K562 (cell line): ENCODE results near the gene FTO. TPM values are rescaled to one million over a fixed set of nuclear protein-coding genes. Genes with fewer than 3 reads are reported as not detected.

Experiments
- ATAC-seq: fragments of 200-7000 bp; cut with Tn5 transposase; 3 replicates; pipeline ENCODE4 v1.9.1; 2020; ENCODE audit warnings: moderate library complexity
- BruUV-seq: library from RNA; stranded (reverse); fragments of 400-500 nt; replicated peaks from 2 replicates; lab custom pipeline; 2021; lab: Mats Ljungman, UMichigan
- CTCF ChIA-PET: fragments of 300-600 bp; formaldehyde crosslinking; extraction: SDS; loops from one replicate; lab custom pipeline; 2021; ENCODE audit warnings: low intra/inter-chr PET ratio; lab: Yijun Ruan, JAX
- POLR2A ChIA-PET: fragments of 300-600, 350-650 bp; sonication (Branson Sonifier 250); formaldehyde crosslinking; extraction: SDS; loops from one replicate; lab custom pipeline; 2021; ENCODE audit warnings: antibody characterized with exemption, inconsistent platforms; lab: Yijun Ruan, JAX
- DNase-seq, 4 experiments: peaks; one replicate each; pipeline versions ENCODE4 v3.0.0 to v3.0.0-alpha.2; 2011 to 2018; ENCODE audit warnings: low spot score in 3 of 4, mixed read lengths in 3 of 4; ENCODE audit errors: extremely low read depth in 1 of 4
- FAIRE-seq: peaks from 2 replicates; lab custom pipeline; 2011; peaks lifted over from hg19 to GRCh38; lab: Jason Lieb, UNC
- H2AFZ ChIP-seq: 2 replicates; pipeline ENCODE4 v1.6.0; 2011; ENCODE audit warnings: low read depth, low read length, control low read depth, inconsistent platforms
- H3K27ac ChIP-seq: fragments of 200-600 bp; 3 replicates; pipeline ENCODE4 v1.8.0; 2011; ENCODE audit warnings: low read depth, mild to moderate bottlenecking, control low read depth, inconsistent platforms, low read length, moderate library complexity, mixed read lengths; ENCODE audit errors: extremely low read depth
- H3K27me3 ChIP-seq, 2 experiments: fragments of 300-600 bp in 1 of 2; 2 replicates in 1 of 2; 3 replicates in 1 of 2; pipeline versions ENCODE4 v1.6.0 to v1.8.0; 2011; ENCODE audit warnings: inconsistent platforms in 2 of 2, low read length in 2 of 2, mild to moderate bottlenecking in 1 of 2, mixed read lengths in 1 of 2, moderate library complexity in 1 of 2; ENCODE audit not compliant: control insufficient read depth in 2 of 2, insufficient read depth in 2 of 2
- H3K36me3 ChIP-seq: fragments of 300-600 bp; 3 replicates; pipeline ENCODE4 v1.8.0; 2011; ENCODE audit warnings: mild to moderate bottlenecking, low read length, inconsistent platforms; ENCODE audit not compliant: control insufficient read depth, insufficient read depth
- H3K4me1 ChIP-seq, 2 experiments: fragments of 200-600 bp in 1 of 2; replicated peaks in 1 of 2; 2 replicates in 1 of 2; 3 replicates in 1 of 2; pipeline versions ENCODE4 v1.5.1 to v1.8.0; 2011; ENCODE audit warnings: inconsistent platforms in 2 of 2, low read length in 2 of 2, mild to moderate bottlenecking in 1 of 2, mixed read lengths in 1 of 2, moderate library complexity in 1 of 2; ENCODE audit not compliant: control insufficient read depth in 2 of 2, insufficient read depth in 2 of 2
- H3K4me2 ChIP-seq: 2 replicates; pipeline ENCODE4 v1.6.1; 2011; ENCODE audit warnings: low read length, control low read depth, inconsistent platforms, mixed read lengths; ENCODE audit not compliant: insufficient read depth
- H3K4me3 ChIP-seq: fragments of 200-600 bp; sonication (generic), shearing (Covaris generic); 2 replicates; pipeline ENCODE4 v1.5.1; 2016; ENCODE audit warnings: control low read depth, inconsistent platforms
- H3K79me2 ChIP-seq: fragments of 200-600 bp; 3 replicates; pipeline ENCODE4 v1.8.0; 2011; ENCODE audit warnings: low read length, inconsistent platforms; ENCODE audit not compliant: control insufficient read depth, insufficient read depth
- H3K9ac ChIP-seq, 2 experiments: 2 replicates each; pipeline versions ENCODE4 v1.6.0 to v1.6.1; 2011; ENCODE audit warnings: low read depth in 2 of 2, low read length in 2 of 2, control low read depth in 1 of 2, inconsistent platforms in 1 of 2, mild to moderate bottlenecking in 1 of 2, mixed read lengths in 1 of 2; ENCODE audit not compliant: insufficient read depth in 1 of 2
- H3K9me1 ChIP-seq: one replicate; pipeline ENCODE4 v1.6.0; 2011; ENCODE audit warnings: inconsistent platforms, mild to moderate bottlenecking, low read length, moderate library complexity; ENCODE audit not compliant: control insufficient read depth, insufficient read depth
- H3K9me3 ChIP-seq: replicated peaks from 2 replicates; pipeline ENCODE4 v1.5.1; 2011; ENCODE audit warnings: low read depth, low read length, inconsistent platforms; ENCODE audit not compliant: control insufficient read depth, insufficient read depth
- H4K20me1 ChIP-seq: replicated peaks from 2 replicates; pipeline ENCODE4 v1.6.1; 2011; ENCODE audit warnings: low read length, inconsistent platforms, mixed read lengths; ENCODE audit not compliant: control insufficient read depth, insufficient read depth
- TFAM ChIP-seq: fragments of 250-450 bp; sonication (Bioruptor Pico); conservative IDR thresholded peaks from 2 replicates; pipeline ENCODE4 v1.5.0; 2021; ENCODE audit warnings: mild to moderate bottlenecking, moderate library complexity
- ZKSCAN1 ChIP-seq: fragments of 150-350 bp; IDR thresholded peaks from 2 replicates; pipeline ENCODE4 v1.6.1; 2016; ENCODE audit warnings: low read depth, low read length
- WGBS: fragments of 100-300 bp; shearing (Covaris generic); methylation state at CpG from one replicate; pipeline ENCODE4 v1.1.6; 2016; ENCODE audit warnings: low coverage, mixed read lengths; ENCODE audit not compliant: insufficient coverage; ENCODE audit errors: missing lambda C conversion rate; 5-methylcytosine and 5-hydroxymethylcytosine counted together
- in situ Hi-C: fragments of 300-500 bp; cut with MboI; formaldehyde crosslinking; loops from 4 replicates; pipeline ENCODE4 v1.15.0; 2018; ENCODE audit warnings: inconsistent platforms, mixed read lengths
- intact Hi-C: fragments of 100-400 bp; cut with micrococcal nuclease; formaldehyde crosslinking; loops from 2 replicates; pipeline ENCODE4 v1.14.2; 2022
- polyA plus RNA-seq, 8 experiments: library from polyadenylated mRNA; depleted of rRNA in 4 of 8; stranded (reverse) in 5 of 8; unstranded in 3 of 8; fragments of >200 nt; fragmentation: Nextera tagmentation in 2 of 8; fragmentation: Illumina TruSeq in 1 of 8; extraction: Ambion mirVana in 2 of 8; extraction: Trizol in 1 of 8; gene quantifications; 2 replicates each; pipeline versions ENCODE4 v1.2.1 to v1.2.3, GENCODE V29; 2011 to 2014; ENCODE audit warnings: inconsistent platforms in 1 of 8, missing spikeins in 1 of 8
- total RNA-seq, 7 experiments: library from RNA; depleted of rRNA in 6 of 7; stranded (reverse); fragments of >200 nt in 6 of 7; fragmentation: Illumina TruSeq in 2 of 7; extraction: Trizol in 2 of 7; gene quantifications; 2 replicates each; pipeline versions ENCODE4 v1.2.1 to v1.2.3, GENCODE V29; 2011 to 2021; ENCODE audit warnings: low replicate concordance in 1 of 7
- TF ChIP-seq, protein P1 (sequence below): fragments of 250-450 bp; sonication (Bioruptor Pico); IDR thresholded peaks from 2 replicates; pipeline ENCODE4 v1.5.0; 2021; ENCODE audit warnings: mild to moderate bottlenecking, moderate library complexity

FTO gene
- total and polyA plus RNA-seq, 9 of the 15 experiments (the other 6 are each of a cell fraction or from before 2014, with no cell fraction given), result 11.3 to 27.7 (median 25.5) TPM

DNA sequence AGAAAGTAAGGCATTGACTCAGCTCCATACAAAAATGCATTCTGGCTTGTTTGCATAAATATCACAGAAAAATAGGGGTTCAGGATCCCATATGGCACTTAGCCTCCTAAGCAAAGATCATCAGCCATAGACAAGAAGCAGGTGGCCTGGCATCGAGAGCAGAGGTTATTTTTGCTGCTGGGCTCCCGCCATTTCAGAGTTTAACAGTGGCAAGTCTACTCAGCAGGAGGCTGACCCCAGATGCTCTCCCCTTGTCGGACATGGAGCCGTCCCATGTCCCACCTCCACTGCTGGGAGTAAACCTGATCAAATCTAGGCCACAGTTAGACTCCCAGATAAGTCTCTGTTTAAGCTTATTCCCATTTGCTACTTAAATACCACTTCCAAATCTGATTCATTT is 269.1 kb downstream of the FTO start:
- H3K4me2 ChIP-seq, result no peak overlapping the region
- in situ Hi-C loops (no loop called here), intact Hi-C loops (no loop called here)
- FAIRE-seq (no peak), ATAC-seq (no peak), DNase-seq (no peak)
- H3K4me1 ChIP-seq, result no peaks in the 10 kb centered on the region
- no peak for TF ChIP-seq ZKSCAN1
- TF ChIP-seq, protein P1, sequence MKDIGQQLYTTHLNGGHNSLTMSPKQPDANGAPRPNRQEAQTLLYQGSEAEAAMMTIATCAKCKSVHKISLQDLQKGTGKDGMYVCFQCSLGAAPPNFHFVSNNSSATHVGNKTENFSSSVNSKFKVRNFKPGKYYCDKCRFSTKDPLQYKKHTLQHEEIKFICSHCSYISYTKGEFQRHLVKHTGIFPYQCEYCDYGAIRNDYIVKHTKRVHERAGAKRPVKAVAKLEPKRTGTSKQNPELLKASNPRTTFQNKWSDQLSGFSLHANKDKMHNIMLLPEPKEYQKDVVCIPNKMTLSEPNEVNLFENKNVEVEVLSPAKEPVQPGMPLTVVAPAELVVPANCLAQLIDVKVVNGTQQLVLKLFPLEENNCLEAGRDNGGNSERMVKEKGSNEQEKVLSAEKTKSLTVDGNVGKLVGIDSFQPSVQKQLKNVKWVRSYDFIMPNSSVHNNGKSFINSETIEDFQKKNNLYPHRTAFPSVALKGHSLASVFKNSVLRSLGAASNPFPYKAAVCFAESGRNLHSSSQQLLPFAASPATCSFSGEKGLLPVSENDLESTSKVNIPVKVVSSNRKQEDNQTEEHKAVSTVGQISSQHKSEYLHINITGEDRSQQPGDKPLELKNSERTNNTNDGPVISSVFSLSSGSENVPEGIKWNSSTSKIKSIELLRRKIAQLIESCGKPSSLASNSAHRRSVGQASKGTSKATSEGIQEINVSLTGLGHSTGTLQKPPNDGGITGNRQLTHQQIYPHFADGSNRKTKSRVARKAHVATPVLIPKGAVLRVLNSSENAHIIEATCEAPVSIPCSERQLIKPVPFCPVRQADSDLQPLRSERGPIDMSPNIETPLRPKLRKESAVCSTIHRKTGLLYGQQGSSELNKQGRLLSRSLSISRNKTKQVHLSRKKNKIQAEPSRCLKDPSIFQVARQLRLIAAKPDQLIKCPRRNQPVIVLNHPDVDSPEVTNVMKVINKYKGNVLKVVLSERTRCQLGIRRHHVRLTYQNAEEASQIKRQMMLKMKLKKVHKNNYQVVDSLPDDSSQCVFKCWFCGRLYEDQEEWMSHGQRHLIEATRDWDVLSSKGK, result no peak
- no peak for TF ChIP-seq TFAM (CRISPR knock-in tag)
- no peaks in the 10 kb centered on the region for H3K36me3 ChIP-seq
- H3K79me2 ChIP-seq, result no peaks in the 10 kb centered on the region
- 3% methylated on average over 2 of the region's 4 CpGs for WGBS
- BruUV-seq, result no TSS peak
- POLR2A ChIA-PET, result no interaction called here
- H3K27me3 ChIP-seq, result no peaks in the 10 kb centered on the region
- no peak overlapping the region for H3K9ac ChIP-seq
- H3K9me3 ChIP-seq, result no peaks in the 10 kb centered on the region
- H3K9me1 ChIP-seq, result no peaks in the 10 kb centered on the region
- no peak overlapping the region for H3K4me3 ChIP-seq
- no peak overlapping the region for H3K27ac ChIP-seq
- H4K20me1 ChIP-seq, result no peaks in the 10 kb centered on the region
- CTCF ChIA-PET, result no interaction called here
- no peak overlapping the region for H2AFZ ChIP-seq
